ENCODE data around the gene OR10A5. TPM values are rescaled to one million over a fixed set of nuclear protein-coding genes. Genes with fewer than 3 reads are reported as not detected.
A peak's percentile ranks its signal among the peaks of the same experiment; 100 is the strongest.
"Not testable (repeated sequence)": the region's sequence is repeated elsewhere in the genome, so short reads cannot be mapped to it uniquely, and the experiment has no call there.

OR10A5 gene, protein sequence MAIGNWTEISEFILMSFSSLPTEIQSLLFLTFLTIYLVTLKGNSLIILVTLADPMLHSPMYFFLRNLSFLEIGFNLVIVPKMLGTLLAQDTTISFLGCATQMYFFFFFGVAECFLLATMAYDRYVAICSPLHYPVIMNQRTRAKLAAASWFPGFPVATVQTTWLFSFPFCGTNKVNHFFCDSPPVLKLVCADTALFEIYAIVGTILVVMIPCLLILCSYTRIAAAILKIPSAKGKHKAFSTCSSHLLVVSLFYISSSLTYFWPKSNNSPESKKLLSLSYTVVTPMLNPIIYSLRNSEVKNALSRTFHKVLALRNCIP
- not detected for total RNA-seq

GRCh38 chr11:6845383-6845782, at the start of gene OR10A5:
Gene OR10A5 (plus strand): TSS chr11:6845683. CDS start chr11:6845683, 0 bp downstream.
- DNase-seq (no peak), ATAC-seq (no peak)
- Mint-ChIP-seq H3K27me3 (ENCODE audit: low read depth) (peaks cover 22% of the 10 kb centered on the region), H3K4me3 (no peak within 1 kb of the TSS), H3K36me3 (ENCODE audit: insufficient read depth) (no peaks in the 10 kb centered on the region), H3K4me1 (ENCODE audit: low read depth) (no peaks in the 10 kb centered on the region), H3K9me3 (no peaks in the 10 kb centered on the region)

- H3K36me3 Mint-ChIP-seq (ENCODE audit: insufficient read depth) = no peaks in the 10 kb centered on the region
- H3K9me3 Mint-ChIP-seq = peaks cover 8% of the 10 kb centered on the region
- no peaks in the 10 kb centered on the region for H3K4me1 Mint-ChIP-seq (ENCODE audit: low read depth)
- no peaks in the 10 kb centered on the region for H3K27me3 Mint-ChIP-seq (ENCODE audit: low read depth)
- ATAC-seq = no peak
- H3K4me3 Mint-ChIP-seq = no peak within 1 kb of the TSS
- DNase-seq = no peak
Measured at GRCh38 chr11:6799402-6799801, 46.1 kb upstream of the OR10A5 start, which contains the start of gene OR6A2. Gene OR6A2 (minus strand): TSS chr11:6799689. CDS start chr11:6795708, 3,981 bp downstream.

GRCh38 chr11:6801075-6801474, 44.4 kb upstream of the OR10A5 start:
- H3K4me1 Mint-ChIP-seq (ENCODE audit: low read depth); H3K27me3 Mint-ChIP-seq (ENCODE audit: low read depth); H3K4me3 Mint-ChIP-seq; H3K9me3 Mint-ChIP-seq; DNase-seq; H3K36me3 Mint-ChIP-seq (ENCODE audit: insufficient read depth); ATAC-seq: not testable (repeated sequence)

DNA sequence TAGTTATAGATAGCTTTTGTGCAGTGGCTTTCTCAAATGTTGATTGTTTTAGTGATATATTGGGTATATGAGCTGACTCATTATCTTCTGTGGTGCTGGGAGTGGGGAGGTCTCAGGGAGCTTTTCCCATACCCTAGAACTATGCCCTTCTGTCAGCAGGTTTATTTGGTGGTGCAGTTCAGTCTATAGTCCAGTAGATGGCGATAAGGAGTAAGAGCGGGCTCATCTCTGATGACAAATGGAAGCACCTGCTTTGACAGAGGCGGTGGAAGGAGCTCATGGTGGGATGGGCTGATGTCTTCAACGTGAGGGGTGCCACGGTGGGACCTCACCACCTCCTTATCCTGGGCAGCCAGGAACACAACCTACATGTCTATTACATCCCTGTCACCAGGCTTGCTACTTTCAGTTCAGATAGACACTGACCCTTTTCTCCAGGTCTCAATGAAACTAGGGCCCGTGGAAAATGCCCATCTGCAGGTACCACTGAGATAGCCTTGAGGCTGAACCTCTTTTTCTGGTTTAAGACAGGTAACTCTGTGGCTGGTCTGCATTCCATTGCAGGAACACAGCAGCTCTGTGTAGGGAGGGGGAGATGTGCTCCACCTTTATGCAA, 33.0 kb upstream of the OR10A5 start:
- no peaks in the 10 kb centered on the region for H3K36me3 Mint-ChIP-seq (ENCODE audit: insufficient read depth)
- peaks cover 44% of the 10 kb centered on the region for H3K27me3 Mint-ChIP-seq (ENCODE audit: low read depth)
- ATAC-seq (peak; percentile 75 to 80), DNase-seq (peak; percentile 16)
- no peak overlapping the region for H3K4me3 Mint-ChIP-seq
- H3K9me3 Mint-ChIP-seq = no peaks in the 10 kb centered on the region
- H3K4me1 Mint-ChIP-seq (ENCODE audit: low read depth) = no peaks in the 10 kb centered on the region

- no peaks in the 10 kb centered on the region for H3K9me3 Mint-ChIP-seq
- H3K36me3 Mint-ChIP-seq (ENCODE audit: insufficient read depth) = no peaks in the 10 kb centered on the region
- H3K27me3 Mint-ChIP-seq (ENCODE audit: low read depth) = peaks cover 37% of the 10 kb centered on the region
- ATAC-seq (no peak), DNase-seq (no peak)
- H3K4me3 Mint-ChIP-seq = no peak overlapping the region
- no peaks in the 10 kb centered on the region for H3K4me1 Mint-ChIP-seq (ENCODE audit: low read depth)
Measured at GRCh38 chr11:6813656-6814055, 31.8 kb upstream of the OR10A5 start.

GRCh38 chr11:6817694-6818093, 27.8 kb upstream of the OR10A5 start:
- DNase-seq (no peak), ATAC-seq (no peak)
- peaks cover 4% of the 10 kb centered on the region for H3K9me3 Mint-ChIP-seq
- peaks cover 23% of the 10 kb centered on the region for H3K27me3 Mint-ChIP-seq (ENCODE audit: low read depth)
- H3K36me3 Mint-ChIP-seq (ENCODE audit: insufficient read depth) = no peaks in the 10 kb centered on the region
- no peak overlapping the region for H3K4me3 Mint-ChIP-seq
- H3K4me1 Mint-ChIP-seq (ENCODE audit: low read depth) = no peaks in the 10 kb centered on the region

- H3K9me3 Mint-ChIP-seq = peaks cover 4% of the 10 kb centered on the region
- DNase-seq (no peak), ATAC-seq (no peak)
- peaks cover 19% of the 10 kb centered on the region for H3K27me3 Mint-ChIP-seq (ENCODE audit: low read depth)
- H3K4me1 Mint-ChIP-seq (ENCODE audit: low read depth) = no peaks in the 10 kb centered on the region
- H3K36me3 Mint-ChIP-seq (ENCODE audit: insufficient read depth) = no peaks in the 10 kb centered on the region
- no peak overlapping the region for H3K4me3 Mint-ChIP-seq
Measured at GRCh38 chr11:6818967-6819366, 26.5 kb upstream of the OR10A5 start.

DNA sequence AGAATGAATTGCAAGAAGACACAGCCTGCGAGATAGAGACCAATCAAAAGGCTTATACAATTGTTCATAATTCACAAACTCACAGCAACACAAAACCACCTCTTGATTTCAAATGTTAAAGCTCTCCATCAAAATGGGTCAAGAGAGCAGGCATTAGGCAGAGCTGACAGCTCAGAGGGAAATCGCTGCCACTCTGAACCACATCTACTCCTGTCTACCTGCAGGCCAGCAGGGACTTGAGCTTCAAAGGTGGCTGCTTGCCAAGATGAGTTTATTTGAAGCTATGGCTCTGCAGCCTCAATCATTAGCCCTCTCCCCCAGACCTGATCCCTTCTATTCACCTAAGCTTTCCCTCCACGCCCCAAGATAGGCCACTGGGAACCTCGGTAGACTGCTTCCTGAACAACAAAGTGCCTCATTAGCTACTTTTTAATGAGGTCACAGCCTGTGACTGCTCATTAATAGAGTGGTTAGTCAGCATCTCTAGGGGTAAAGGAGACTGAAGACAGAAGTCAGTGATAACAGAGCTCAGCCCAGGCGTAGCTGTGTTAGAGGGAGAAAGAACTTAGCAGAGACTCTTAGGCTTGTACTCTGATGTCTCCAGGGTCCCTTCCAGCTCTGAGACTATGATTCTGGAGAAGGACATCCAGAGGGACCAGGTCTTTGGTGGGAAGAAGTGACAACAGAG, 21.2 kb upstream of the OR10A5 start:
- Mint-ChIP-seq H3K27me3 (ENCODE audit: low read depth) (peaks cover 18% of the 10 kb centered on the region), H3K4me1 (ENCODE audit: low read depth) (no peaks in the 10 kb centered on the region), H3K9me3 (peaks cover 4% of the 10 kb centered on the region), H3K4me3 (no peak overlapping the region), H3K36me3 (ENCODE audit: insufficient read depth) (no peaks in the 10 kb centered on the region)
- ATAC-seq (no peak), DNase-seq (no peak)

GRCh38 chr11:6825231-6825744, 20.2 kb upstream of the OR10A5 start:
- peaks cover 13% of the 10 kb centered on the region for H3K27me3 Mint-ChIP-seq (ENCODE audit: low read depth)
- no peak overlapping the region for H3K4me3 Mint-ChIP-seq
- H3K9me3 Mint-ChIP-seq = peaks cover 1% of the 10 kb centered on the region
- DNase-seq (no peak), ATAC-seq (no peak)
- no peaks in the 10 kb centered on the region for H3K4me1 Mint-ChIP-seq (ENCODE audit: low read depth)
- H3K36me3 Mint-ChIP-seq (ENCODE audit: insufficient read depth) = no peaks in the 10 kb centered on the region

DNA sequence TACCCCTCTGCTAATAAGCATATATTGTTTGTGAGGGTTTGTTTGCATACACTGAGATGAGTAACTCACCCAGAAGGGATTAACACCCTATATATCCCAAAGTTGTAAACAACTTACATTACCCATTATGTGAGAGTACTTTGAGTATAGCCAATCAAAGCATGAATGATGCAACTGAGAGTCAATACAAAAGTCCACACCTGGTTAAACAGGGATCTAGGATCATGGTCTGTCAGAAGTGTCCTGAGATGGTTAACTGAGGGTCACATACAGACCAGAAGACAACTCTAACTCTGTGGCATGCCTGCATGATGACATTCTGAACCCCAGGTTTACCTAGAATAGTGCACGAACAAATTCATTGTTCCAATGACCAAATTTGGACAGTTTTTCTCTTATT, 17.4 kb upstream of the OR10A5 start:
- H3K9me3 Mint-ChIP-seq = no peaks in the 10 kb centered on the region
- no peaks in the 10 kb centered on the region for H3K4me1 Mint-ChIP-seq (ENCODE audit: low read depth)
- ATAC-seq (no peak), DNase-seq (no peak)
- H3K4me3 Mint-ChIP-seq = no peak overlapping the region
- H3K27me3 Mint-ChIP-seq (ENCODE audit: low read depth) = peaks cover 7% of the 10 kb centered on the region
- H3K36me3 Mint-ChIP-seq (ENCODE audit: insufficient read depth) = no peaks in the 10 kb centered on the region

- no peaks in the 10 kb centered on the region for H3K36me3 Mint-ChIP-seq (ENCODE audit: insufficient read depth)
- no peaks in the 10 kb centered on the region for H3K9me3 Mint-ChIP-seq
- peaks cover 5% of the 10 kb centered on the region for H3K27me3 Mint-ChIP-seq (ENCODE audit: low read depth)
- H3K4me1 Mint-ChIP-seq (ENCODE audit: low read depth) = no peaks in the 10 kb centered on the region
- DNase-seq = no peak
- no peak overlapping the region for H3K4me3 Mint-ChIP-seq
- ATAC-seq = no peak
Measured at GRCh38 chr11:6833356-6833755, 12.1 kb upstream of the OR10A5 start.

GRCh38 chr11:6834021-6834420, 11.5 kb upstream of the OR10A5 start:
- DNase-seq (no peak), ATAC-seq (no peak)
- H3K4me3 Mint-ChIP-seq = no peak overlapping the region
- no peaks in the 10 kb centered on the region for H3K4me1 Mint-ChIP-seq (ENCODE audit: low read depth)
- no peaks in the 10 kb centered on the region for H3K36me3 Mint-ChIP-seq (ENCODE audit: insufficient read depth)
- H3K27me3 Mint-ChIP-seq (ENCODE audit: low read depth) = peaks cover 2% of the 10 kb centered on the region
- H3K9me3 Mint-ChIP-seq = no peaks in the 10 kb centered on the region

DNA sequence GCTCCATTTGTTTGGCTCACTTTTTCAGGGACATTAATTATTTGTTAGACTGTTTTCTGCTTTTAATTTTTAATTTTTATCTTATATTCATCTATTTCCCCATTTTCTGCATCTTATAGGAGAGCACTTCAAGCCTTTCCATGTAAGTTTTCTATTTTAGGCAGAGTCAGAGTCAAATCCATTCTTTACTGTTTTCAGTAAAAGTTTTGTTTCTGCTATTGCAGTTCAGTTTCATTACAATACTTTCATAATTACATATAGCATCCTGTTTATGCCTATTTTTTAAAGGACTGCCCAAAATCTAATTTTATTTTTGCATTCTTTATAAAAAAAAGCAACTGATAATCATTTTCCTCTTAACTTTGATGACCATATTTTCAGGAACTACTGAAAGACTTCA, 3.8 kb upstream of the OR10A5 start:
- H3K4me3 Mint-ChIP-seq = no peak overlapping the region
- no peak for ATAC-seq
- H3K36me3 Mint-ChIP-seq (ENCODE audit: insufficient read depth) = no peaks in the 10 kb centered on the region
- peaks cover 14% of the 10 kb centered on the region for H3K27me3 Mint-ChIP-seq (ENCODE audit: low read depth)
- no peaks in the 10 kb centered on the region for H3K4me1 Mint-ChIP-seq (ENCODE audit: low read depth)
- no peaks in the 10 kb centered on the region for H3K9me3 Mint-ChIP-seq
- DNase-seq = no peak

GRCh38 chr11:6843670-6844069, 1.8 kb upstream of the OR10A5 start:
- peaks cover 22% of the 10 kb centered on the region for H3K27me3 Mint-ChIP-seq (ENCODE audit: low read depth)
- no peak for DNase-seq
- H3K4me3 Mint-ChIP-seq = no peak overlapping the region
- ATAC-seq = no peak
- no peaks in the 10 kb centered on the region for H3K4me1 Mint-ChIP-seq (ENCODE audit: low read depth)
- no peaks in the 10 kb centered on the region for H3K36me3 Mint-ChIP-seq (ENCODE audit: insufficient read depth)
- H3K9me3 Mint-ChIP-seq = no peaks in the 10 kb centered on the region

Measured in activated T-cell treated with anti-CD3 and anti-CD28 coated beads, Interleukin-2, amount 50 U/mL, for 4 hours (primary cell).